GM18508 (cell line): ENCODE data around the gene CD55.

Experiments used
- ATAC-seq: cut with Tn5 transposase; IDR thresholded peaks from one replicate; pipeline ENCODE4 v1.9.1; 2021; ENCODE audit warnings: moderate number of reproducible peaks; ENCODE audit not compliant: insufficient read depth, unreplicated experiment

The CD55 gene

DNA sequence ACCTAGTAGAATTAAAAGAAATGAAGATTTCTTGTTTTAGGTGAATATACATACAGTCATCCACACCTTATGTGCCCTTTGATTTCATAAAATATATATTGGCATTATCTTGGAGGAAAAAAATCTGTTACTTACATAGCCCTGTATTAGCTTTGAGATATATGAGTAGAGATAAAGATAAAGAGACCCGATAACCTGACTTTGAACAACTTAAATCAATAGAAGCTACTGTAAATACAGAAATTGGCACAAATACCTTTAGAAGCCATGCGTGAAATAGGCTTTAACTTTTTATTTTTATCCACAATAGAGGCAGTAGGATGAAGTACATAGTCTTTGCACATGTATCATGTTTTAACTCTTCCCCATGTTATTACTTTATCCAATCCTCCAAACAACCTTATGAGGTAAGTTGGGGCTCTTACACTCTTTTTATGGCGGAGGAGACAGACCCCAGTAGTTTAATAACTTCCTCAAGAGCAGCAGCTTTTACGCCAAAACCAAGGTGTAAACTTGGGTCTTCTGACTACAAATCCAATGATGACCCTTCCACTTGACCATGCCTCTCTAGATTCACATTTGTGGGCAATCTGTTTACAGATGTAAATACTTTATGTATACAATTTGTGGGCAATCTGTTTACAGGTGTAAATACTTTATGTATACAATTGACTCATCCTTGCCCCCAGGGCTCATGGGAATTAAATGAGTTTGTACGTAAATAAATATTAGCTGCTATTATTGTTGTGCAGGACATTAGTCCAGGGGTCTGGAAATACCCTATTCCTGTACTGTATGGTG is 2.1 kb downstream of the CD55 start:
- ATAC-seq, result no peak

DNA sequence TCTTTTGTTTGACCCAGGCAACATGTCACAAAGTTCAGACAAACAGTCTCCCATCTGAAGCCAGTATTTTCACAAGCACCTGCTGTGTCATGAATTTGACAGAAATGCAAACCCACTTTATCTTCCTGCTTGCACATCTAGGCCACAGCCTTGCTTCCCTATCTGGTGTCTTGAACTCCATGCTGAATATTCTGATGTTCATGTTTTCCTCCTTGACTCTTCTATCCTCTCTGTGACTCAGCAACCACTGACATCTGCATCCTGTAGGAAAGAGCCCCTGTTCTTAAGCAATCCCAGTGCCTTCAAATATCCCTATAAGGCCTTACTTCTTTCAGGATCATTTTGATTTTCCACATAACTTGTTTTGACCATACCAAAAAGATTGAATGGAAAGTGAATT is 6.5 kb downstream of the CD55 start:
- ATAC-seq, result no peak

DNA sequence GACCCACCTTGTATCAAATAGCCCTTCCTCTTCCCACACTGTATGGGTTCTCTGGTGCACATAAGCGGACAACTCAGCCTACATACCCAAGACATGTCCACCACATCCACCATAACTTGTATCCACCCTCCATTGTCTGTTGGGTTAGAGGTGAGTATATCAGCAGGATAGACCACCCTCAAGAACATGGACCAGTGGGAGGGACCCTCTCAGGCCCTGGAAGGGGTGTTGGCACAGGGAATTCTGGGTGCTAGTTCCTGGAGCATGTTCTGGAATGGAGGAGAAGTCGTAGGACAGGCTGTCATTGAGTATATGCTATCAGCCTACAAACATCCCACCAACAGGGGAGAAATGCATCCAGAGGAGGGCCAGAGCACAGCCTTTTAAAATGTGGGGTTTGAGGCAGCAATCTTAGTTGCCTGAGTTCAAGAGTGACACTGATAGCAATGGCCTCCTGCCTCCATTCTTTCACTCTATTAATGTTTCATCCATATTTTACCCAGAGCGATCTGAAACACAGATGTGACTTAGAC is 7.5 kb downstream of the CD55 start:
- no peak for ATAC-seq

DNA sequence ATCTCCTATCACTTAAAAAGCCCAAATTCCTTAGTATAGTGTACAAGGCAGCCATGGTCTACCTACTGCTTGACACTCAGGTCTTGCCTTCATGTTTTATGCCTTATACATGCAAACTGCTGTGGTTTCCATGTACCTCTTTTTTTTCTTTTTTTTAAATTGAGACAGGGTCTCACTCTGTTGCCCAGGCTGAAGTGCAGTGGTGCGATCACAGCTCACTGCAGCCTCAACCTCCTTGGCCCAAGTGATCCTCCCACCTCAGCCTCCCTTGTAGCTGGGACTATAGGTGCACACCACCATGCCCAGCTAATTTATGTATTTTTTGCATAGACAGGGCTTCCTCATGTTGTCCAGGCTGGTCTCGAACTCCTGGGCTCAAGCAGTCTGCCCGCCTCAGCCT is 8.0 kb downstream of the CD55 start:
- no peak for ATAC-seq

DNA sequence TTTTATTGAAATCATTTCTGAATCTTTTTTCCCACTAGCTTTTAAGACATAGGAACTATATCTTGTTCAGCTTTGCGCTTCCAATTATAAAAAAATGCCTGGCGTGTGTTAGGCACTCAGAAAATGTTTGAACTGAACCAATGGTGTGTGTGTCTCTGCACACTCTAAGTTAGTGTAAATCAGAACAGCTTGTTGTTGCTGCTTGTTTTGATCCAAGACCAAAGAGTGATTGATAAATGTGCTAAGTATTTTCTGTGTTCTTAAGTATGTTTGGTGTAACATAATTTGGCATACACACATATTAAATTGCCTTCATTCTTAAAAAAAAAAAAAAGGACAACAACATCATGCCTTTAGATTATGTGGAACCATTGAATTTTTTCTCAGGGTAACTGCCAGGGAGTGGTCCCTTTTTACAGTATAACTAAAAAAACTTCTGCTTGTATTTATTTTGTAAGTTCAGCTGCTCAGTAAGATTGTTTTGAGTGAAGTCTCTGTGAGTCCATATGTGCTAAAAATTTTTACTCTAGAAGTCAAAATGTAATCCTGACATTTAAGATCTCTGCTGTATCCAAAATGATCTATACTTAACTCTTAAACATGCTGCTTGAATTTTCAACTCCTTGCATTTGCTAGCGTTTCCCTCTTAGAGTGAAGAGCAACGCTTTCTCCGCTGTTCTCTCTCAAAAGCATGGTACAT is 8.7 kb downstream of the CD55 start:
- ATAC-seq, result no peak

DNA sequence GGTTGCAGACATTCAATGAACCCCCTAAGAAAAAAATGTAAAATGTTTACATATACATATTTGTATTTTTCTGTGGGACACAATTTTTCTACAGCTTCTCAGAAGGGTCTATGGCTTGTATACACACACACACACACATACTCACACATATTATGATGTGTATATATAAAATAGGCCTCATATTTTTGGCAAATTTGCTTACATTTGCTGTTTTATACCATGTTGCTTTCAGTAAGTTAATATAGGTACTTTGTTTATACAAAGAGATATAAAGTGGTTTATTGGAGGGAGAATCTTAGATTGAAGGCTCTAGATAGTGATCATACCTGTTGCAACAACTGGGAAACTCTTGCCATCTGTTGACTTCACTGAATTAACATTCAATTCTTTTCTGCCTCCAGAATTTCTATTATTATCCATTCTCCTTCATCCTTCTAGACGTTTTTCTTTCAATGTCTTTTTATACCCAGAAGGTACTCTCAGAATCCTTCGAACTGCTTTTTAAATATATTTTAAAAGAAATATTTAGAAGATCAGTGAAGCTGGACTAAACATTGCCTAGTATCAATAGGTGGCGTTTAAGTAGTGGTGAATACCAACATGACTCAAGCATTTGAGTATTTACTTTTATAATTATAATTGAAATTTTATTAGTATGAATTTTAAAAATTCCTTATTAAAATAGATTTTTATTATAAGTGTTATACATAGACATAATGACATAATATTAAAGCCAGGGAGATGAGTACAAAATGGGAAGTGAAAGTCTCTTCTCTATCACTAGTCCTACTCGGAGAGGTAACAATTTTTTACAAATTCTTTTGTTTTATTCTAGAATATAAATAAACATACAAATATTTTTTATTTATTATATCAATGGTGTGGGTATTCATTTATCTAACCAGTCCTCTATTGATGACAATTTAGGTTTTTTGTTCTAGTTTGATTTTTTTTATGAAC is 10.2 kb downstream of the CD55 start:
- ATAC-seq, result no peak

DNA sequence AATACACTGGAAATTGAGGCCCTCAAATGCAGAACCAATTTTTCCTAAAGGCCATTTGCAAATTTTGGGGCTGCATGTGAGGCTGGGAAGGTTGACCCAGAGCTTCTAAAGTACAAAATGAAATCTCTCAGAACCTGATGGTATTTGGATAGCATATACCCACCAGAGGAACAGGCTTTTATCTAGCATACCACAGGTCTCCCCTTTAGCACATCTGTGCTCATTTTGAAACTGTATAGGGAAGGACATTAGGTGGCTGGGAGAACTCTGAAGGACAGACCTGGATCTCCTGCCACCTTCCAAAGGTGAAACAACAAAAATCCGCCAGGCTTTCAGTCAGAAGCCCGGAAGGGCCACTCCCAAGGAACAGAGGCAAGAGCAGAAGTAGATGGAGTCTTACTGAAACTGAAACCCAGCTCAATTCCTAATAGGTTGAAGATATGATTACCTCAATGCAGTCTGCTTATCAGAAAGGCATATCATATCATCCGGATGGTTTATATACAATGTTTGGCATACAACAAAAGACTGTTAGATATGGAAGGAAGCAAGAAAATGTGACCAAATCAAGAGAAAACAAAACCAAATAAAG is 11.6 kb downstream of the CD55 start:
- ATAC-seq, result no peak

DNA sequence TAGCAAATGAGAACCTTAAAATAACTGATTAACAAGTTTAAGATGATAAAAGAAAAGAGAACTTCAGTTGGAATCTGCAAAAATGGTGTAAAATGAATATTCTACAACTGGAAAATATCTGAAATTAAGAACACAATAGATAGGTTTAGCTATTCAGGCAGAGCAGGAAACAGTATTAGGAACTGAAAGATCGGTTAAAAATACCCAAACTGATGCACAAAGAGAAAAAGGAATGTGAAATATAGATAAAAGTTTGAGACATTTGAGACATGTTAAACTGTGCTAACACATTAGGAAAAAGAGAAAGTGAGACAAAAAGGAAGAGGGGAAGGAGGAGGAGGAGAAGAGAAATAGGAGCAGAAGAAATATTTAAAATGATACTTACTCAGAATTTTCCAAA is 12.1 kb downstream of the CD55 start:
- no peak for ATAC-seq

DNA sequence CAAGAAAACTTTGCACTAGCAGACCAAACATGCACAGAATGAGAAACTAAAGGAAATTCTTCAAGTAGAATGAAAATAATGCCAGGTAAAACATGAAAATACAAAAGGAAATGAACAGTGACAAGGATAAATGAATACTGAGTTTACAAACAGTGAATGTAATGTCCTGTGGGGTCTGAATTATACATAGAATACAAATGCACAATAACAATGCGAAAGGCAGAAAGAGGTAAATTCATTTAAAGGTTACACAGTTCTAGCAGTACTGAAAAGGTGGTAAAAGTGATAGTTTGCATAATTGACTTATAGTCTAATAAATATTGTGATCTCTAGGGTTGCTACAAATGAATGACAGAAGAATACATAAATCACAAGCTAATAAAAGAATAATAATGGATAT is 12.9 kb downstream of the CD55 start:
- ATAC-seq, result no peak

DNA sequence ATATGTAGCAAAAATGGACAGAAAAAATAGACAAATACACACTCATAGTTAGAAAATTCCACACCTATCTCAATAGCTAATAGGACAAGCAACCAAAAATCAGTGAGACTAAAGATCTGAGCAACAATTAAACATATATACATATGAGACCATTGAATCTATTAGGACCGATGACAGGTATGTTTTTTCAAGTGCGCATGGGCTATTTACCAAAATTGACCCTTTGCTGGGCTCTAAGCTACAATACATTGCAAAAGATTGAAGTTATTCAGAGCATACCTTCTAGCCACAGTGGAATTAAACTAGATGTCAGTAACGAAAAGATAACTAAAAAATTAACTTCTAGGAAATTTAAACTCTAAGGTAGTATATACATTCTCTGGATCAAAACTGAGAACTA is 13.7 kb downstream of the CD55 start:
- no peak for ATAC-seq

DNA sequence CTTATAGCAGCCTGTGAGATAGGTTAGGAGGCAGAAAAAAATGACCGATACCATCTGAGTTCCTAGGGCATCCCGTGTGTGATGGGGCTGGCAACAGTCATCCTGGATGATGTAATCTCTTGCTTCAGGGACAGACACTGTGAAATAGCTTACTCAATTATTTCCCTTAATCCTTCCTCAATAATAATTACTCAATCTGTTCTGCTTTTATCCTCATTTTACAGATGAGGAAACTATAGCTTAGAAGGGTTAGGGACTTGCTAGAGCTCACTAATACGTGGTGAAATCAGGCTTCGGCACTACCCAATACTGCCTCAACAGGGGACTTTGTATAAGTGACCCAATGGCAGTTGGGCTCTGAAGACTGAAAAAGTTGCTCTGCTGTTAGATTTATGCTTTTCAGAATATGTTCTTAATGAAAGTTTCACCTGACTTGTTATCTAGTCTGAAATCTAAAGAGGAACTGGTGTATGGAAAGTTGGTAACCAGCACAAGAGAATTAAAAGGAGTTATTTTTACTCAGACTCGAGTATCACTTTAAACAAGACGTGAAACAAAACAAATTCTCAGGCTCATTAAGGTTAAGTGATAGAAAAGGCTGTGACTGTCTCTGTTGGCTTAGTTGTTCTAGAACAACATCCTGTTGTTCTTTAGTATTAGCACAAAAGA is 14.4 kb downstream of the CD55 start:
- ATAC-seq, result peak; percentile 41

DNA sequence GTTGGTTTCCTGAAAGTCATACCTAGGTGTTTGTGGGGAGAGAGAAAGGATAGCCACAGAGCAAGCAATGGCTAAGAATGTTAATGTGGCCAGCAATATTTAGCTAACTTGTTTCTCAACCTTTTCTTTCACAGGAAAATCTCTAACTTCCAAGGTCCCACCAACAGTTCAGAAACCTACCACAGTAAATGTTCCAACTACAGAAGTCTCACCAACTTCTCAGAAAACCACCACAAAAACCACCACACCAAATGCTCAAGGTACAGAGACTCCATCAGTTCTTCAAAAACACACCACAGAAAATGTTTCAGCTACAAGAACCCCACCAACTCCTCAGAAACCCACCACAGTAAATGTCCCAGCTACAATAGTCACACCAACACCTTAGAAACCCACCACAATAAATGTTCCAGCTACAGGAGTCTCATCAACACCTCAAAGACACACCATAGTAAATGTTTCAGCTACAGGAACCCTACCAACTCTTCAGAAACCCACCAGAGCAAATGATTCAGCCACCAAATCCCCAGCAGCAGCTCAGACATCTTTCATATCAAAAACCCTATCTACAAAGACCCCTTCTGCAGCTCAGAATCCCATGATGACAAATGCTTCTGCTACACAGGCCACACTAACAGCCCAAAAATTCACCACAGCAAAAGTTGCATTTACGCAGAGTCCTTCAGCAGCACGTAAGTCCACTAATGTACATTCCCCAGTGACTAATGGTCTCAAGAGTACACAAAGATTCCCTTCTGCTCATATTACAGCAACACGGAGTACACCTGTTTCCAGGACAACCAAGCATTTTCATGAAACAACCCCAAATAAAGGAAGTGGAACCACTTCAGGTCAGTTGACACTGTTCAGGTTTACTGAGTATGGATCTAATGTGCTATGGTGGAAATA is 15.3 kb downstream of the CD55 start:
- peak; percentile 57 for ATAC-seq

DNA sequence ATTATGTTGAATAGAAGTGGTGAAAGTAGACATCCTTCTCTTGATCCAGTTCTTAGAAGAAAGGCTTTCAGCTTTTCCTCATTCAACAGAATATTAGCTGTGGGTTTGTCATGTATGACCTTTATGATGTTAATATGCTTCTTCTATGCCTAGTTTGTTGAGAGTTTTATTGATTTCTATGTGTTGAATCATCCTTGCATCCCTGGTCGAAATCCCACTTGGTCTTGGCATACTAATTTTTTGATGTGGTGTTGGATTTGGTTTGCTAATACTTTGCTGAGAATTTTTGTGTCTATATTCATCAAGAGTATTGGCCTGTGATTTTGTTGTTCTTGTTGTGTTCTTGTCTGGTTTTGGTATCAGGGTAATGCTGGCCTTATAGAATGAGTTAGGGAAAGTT is 20.9 kb downstream of the CD55 start:
- no peak for ATAC-seq

DNA sequence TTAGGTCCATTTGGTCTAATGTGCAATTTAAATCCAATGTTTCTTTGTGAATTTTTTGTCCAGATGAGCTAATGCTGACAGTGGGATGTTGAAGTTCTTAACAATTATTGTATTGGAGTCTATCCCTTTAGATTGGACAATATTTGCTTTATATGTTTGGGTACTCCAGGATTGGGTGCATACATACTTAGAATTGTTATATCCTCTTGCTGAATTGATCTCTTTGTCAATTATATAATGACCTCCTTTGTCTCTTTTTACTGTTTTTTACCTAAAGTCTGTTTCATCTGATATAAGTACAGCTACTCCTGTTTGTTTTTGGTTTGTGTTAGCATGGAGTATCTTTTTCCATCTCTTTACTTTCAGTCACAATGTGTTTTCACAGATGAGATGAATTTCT is 22.2 kb downstream of the CD55 start:
- ATAC-seq, result no peak

DNA sequence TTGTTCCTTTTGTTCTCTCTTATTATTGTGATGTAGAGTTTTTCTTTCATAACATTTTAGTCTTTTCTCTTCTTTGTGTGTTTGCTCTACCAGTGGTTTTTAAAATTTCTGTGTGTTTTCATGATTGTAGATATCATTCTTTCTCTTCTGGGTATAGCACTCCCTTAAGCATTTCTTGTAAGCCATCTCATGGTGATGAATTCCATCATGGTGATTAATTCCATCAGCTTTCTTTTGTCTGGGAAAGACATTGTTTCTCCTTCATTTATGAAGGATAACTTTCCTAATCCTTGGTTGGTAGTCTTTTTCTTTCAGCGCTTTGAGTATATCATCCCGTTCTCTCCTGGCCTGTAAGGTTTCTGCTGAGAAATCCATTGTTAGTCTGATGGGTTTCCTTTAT is 22.7 kb downstream of the CD55 start:
- ATAC-seq, result no peak

DNA sequence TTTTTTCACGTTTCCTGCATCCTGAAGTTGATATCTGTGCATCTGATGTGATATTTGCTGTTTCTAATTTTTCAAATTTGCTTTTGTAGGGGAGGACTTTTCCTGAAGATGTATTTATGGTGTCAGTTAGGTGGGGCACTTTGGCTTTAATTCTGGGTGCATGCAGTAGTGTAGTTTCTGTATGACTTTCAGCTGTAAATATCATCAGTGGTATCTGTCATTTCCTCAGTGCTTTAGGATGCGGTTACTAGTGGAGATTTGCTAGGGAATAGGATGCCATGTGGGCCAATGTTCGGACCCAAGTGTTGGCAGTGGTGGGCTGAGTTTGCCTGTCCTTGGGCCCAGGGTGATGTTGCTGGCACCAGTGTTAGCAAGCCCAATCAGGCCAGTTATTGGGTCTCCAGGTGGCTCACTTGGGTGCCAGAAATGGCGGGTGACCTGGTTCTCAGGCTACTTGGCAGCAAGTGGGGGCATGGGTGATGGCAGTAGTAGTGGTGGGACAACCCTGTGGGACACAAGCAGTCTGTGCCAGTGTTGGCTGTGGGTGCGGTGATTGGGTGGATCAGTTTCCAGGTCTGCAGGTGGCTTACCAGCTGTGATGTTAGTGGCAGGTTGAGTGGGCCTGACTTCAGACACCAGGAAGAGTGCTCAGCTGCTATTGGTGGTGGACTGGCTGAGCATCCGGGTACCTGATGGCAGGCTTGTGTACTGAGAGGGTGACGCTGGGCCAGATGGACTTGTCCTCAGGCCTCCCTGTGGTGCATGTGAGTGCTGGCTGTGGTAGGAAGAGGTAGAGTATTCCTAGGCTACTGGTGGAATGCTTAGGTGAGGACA is 24.4 kb downstream of the CD55 start:
- no peak for ATAC-seq

DNA sequence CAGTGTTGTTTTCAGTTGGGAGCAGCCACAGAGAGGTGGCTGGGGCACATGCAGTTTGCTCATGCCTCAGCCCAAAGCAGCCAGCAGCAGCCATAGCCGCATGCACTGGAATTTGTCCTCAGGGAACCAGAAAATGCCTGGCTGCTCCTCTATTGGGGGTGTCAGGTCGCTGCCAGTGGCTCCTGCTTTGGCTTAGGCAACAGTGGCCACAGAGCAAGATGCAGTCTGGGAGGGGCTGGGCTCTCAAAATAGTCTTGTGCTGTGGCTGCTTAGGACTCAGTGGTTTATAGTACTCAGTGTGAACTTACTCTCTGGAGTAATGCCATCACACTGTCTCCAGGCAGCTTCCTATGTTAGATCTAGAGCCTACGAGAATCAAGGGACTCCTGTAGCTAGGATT is 25.0 kb downstream of the CD55 start:
- ATAC-seq, result no peak

DNA sequence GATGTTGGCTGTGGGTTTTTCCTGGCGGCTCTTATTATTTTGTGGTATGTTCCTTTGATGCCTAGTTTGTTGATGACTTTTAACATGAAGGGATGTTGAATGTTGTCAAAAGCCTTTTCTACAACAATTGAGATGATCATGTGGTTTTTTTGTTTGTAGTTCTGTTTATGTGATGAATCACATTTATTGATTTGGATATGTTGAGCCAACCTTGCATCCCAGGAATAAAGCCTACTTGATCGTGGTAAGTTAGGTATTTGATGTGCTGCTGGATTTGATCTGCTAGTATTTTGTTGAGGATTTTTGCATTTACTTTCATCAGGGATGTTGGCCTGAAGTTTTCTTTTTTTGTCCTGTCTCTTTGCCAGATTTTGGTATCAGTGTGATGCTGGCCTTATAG is 28.5 kb downstream of the CD55 start:
- ATAC-seq, result no peak
